ENCODE data around the gene FAM83F. TPM values are rescaled to one million over a fixed set of nuclear protein-coding genes. Genes with fewer than 3 reads are reported as not detected.

FAM83F gene
- polyA plus RNA-seq, 3 donors = 0.11 to 8.4 (median 1.2) TPM

- no peak overlapping the region for H3K27ac ChIP-seq (ENCODE audit: low read depth, low read length)
Observed at GRCh38 chr22:40070701-40071100, 75.9 kb downstream of the FAM83F start.

GRCh38 chr22:40071720-40072119, 77.0 kb downstream of the FAM83F start:
- no peak overlapping the region for H3K27ac ChIP-seq (ENCODE audit: low read depth, low read length)
- 96 to 98% (median 96%) methylated on average over 8 of the region's 8 CpGs for WGBS, 3 donors

- WGBS, 3 donors = 59 to 60% (median 59%) methylated on average over 8 of the region's 8 CpGs
Observed at GRCh38 chr22:40076702-40077645, 82.2 kb downstream of the FAM83F start.

GRCh38 chr22:40077646-40078016, 82.9 kb downstream of the FAM83F start:
- WGBS, 3 donors = 75 to 100% (median 90%) methylated on average over 1 of the region's 1 CpG
- no peak overlapping the region for H3K27ac ChIP-seq (ENCODE audit: low read depth, low read length)

More at GRCh38 chr22:40076702-40077645, 82.2 kb downstream of the FAM83F start:
- H3K27ac ChIP-seq (ENCODE audit: low read depth, low read length) = no peak overlapping the region

- WGBS, 3 donors = 74 to 79% (median 79%) methylated on average over 5 of the region's 5 CpGs
- no peak overlapping the region for H3K27ac ChIP-seq (ENCODE audit: low read depth, low read length)
Observed at GRCh38 chr22:40081662-40082061, 86.9 kb downstream of the FAM83F start.

GRCh38 chr22:40082184-40082583, 87.4 kb downstream of the FAM83F start:
- WGBS, 3 donors = 89 to 100% (median 90%) methylated on average over 1 of the region's 1 CpG
- H3K27ac ChIP-seq (ENCODE audit: low read depth, low read length) = no peak overlapping the region

GRCh38 chr22:40083794-40084193, 89.0 kb downstream of the FAM83F start:
- 39 to 90% (median 89%) methylated on average over 3 of the region's 3 CpGs for WGBS, 3 donors
- no peak overlapping the region for H3K27ac ChIP-seq (ENCODE audit: low read depth, low read length)

GRCh38 chr22:40084246-40084645, 89.5 kb downstream of the FAM83F start:
- H3K27ac ChIP-seq (ENCODE audit: low read depth, low read length) = no peak overlapping the region
- WGBS, 3 donors = 44 to 94% (median 82%) methylated on average over 5 of the region's 5 CpGs

- 68 to 96% (median 69%) methylated on average over 1 of the region's 1 CpG for WGBS, 3 donors
- H3K27ac ChIP-seq (ENCODE audit: low read depth, low read length) = no peak overlapping the region
Observed at GRCh38 chr22:40088818-40089217, 94.1 kb downstream of the FAM83F start.

Other genes with a start within 250 kb of the FAM83F start
- gene ENTHD1, start 101.2 kb upstream of the FAM83F start, polyA plus RNA-seq = not detected
- 1 to 10 TPM in 2 of 3 donors, under 1 TPM in 1; 0.41 to 2.1 (median 1.5) TPM for gene GRAP2, start 93.9 kb upstream of the FAM83F start, polyA plus RNA-seq
- under 1 TPM in 1 of 3 donors, not detected in 2; 0.56 TPM for gene TMA7B, start 34.6 kb upstream of the FAM83F start, polyA plus RNA-seq
- gene TNRC6B, start 183.0 kb downstream of the FAM83F start, polyA plus RNA-seq = 1 to 10 TPM; 1.7 to 7.2 (median 3.4) TPM